NAMALWA (cell line): Measurements from ENCODE around the gene DMKN.
"Not testable (repeated sequence)": the region's sequence is repeated elsewhere in the genome, so short reads cannot be mapped to it uniquely, and the experiment has no call there.

Experiments
- DNase-seq: peaks from one replicate; pipeline ENCODE4 v3.0.0-alpha.2; 2015; ENCODE audit warnings: low spot score

DMKN gene

GRCh38 chr19:35461788-35462187, 51.7 kb downstream of the DMKN start:
- DNase-seq: not testable (repeated sequence)

GRCh38 chr19:35461060-35461459, 52.4 kb downstream of the DMKN start:
- DNase-seq: no peak

GRCh38 chr19:35460608-35461007, 52.8 kb downstream of the DMKN start:
- DNase-seq: no peak

GRCh38 chr19:35459414-35460082, 53.9 kb downstream of the DMKN start:
- DNase-seq: no peak

GRCh38 chr19:35458731-35459391, 54.6 kb downstream of the DMKN start:
- peak; percentile 60 for DNase-seq

- DNase-seq: no peak
These were observed 55.3 kb downstream of the DMKN start for GRCh38 chr19:35458192-35458591.

- no peak for DNase-seq
These were observed 56.3 kb downstream of the DMKN start for GRCh38 chr19:35457173-35457572.

- no peak for DNase-seq
These were observed 57.7 kb downstream of the DMKN start for GRCh38 chr19:35455616-35456201.

GRCh38 chr19:35454663-35455062, 58.8 kb downstream of the DMKN start:
- no peak for DNase-seq

- DNase-seq: no peak
These were observed 61.9 kb downstream of the DMKN start for GRCh38 chr19:35451338-35452096.

GRCh38 chr19:35449359-35450043, 63.9 kb downstream of the DMKN start:
- no peak for DNase-seq

GRCh38 chr19:35447606-35448469, 65.6 kb downstream of the DMKN start, which contains the start of gene FFAR2:
Gene FFAR2 (plus strand): TSS chr19:35448257. CDS start chr19:35449715, 1,458 bp downstream.
- no peak for DNase-seq
